Kidney glomerular epithelial cell (primary cell): ENCODE results near the gene DUOX2.
A peak's percentile ranks its signal among the peaks of the same experiment; 100 is the strongest.
"Not testable (repeated sequence)": the region's sequence is repeated elsewhere in the genome, so short reads cannot be mapped to it uniquely, and the experiment has no call there.

Experiments
- DNase-seq: peaks from one replicate; lab custom pipeline; 2025; lab: John Stamatoyannopoulos, UW

The DUOX2 gene

GRCh38 chr15:45138814-45139765, 25.1 kb upstream of the DUOX2 start:
- no peak for DNase-seq

DNA sequence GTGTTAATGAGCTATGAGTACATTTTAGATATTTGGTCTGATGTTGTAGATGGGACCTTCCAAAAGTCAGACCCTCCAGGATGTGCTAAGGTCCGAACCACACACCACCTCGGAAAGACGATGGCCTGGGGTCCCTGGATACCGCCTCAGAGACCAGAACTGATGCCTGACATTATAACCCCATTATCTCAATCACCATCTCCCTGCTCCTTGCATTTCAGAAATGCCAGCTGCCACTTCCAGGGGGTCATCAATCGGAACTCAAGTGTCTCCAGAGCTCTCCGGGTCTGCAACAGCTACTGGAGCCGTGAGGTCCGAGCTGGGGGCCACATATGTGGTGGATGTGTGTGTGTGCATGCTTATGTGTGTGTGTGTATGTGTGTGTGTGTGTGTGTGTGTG, 23.7 kb upstream of the DUOX2 start:
- DNase-seq = no peak

DNA sequence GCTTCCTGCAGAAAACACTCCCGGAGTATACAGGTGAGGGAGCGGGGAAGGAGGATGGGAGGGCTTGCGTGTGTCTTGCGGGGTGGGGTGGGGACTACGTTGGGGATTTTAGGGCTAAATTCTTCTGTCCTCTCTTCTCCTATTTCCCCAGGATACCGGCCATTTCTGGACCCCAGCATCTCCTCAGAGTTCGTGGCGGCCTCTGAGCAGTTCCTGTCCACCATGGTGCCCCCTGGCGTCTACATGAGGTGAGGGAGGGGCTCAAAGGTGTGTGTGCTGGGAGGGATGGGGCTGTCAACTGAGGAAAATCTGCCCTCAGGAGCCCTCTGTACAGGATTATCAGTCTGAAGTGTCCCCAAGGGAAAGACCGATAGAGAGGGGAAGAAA, 22.4 kb upstream of the DUOX2 start:
- DNase-seq = no peak

- DNase-seq = not testable (repeated sequence)
Observed at GRCh38 chr15:45135705-45136377, 21.9 kb upstream of the DUOX2 start.

GRCh38 chr15:45134682-45135604, 21.0 kb upstream of the DUOX2 start:
- no peak for DNase-seq

DNA sequence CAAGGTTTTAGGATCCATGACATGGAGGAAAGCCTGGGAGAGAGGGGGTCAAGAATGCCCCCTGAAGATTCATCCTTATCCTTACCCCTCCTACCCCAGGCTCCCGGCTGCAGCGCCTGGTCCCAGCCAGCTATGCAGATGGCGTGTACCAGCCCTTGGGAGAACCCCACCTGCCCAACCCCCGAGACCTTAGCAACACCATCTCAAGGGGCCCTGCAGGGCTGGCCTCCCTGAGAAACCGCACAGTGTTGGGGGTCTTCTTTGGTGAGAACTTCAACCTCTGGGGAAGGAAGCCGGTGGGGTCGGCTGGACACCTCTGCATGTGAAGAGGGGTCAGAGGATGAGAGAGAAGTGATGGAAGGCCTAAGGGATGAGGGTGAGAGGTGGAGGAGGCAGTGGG, 20.1 kb upstream of the DUOX2 start:
- DNase-seq = no peak

GRCh38 chr15:45133561-45133920, 19.6 kb upstream of the DUOX2 start:
- no peak for DNase-seq

- DNase-seq = no peak
Observed at GRCh38 chr15:45132844-45133560, 19.0 kb upstream of the DUOX2 start.

- DNase-seq = no peak
Observed at GRCh38 chr15:45131510-45131909, 17.5 kb upstream of the DUOX2 start.

GRCh38 chr15:45130291-45131000, 16.5 kb upstream of the DUOX2 start:
- DNase-seq = no peak

DNA sequence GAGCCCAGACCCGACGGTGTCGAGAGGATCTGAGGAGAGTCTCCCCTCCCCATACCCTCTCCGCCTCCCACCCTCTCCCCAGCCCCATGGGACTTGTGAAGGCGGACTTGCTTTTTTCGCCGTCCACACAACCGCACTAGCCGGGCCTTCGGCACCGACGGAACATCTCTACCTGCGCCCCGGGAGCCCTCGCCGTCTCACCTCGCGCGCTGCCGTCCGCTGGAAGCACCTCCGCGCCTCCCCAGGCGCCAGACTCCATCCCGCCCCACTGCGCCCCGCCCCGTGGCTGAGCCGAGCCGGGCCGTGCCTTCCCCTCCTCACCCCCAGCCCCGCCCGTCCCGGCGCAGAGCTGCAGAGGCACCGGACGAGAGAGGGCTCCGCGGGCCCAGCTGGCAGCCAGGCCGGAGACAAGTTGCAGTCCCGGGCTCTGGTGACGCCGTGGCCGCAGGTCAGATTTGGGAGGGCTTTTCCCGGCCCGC, 15.7 kb upstream of the DUOX2 start, which contains the start of the genes DUOX1 and DUOXA1:
Gene DUOX1, plus strand, starts transcription at position 344 of the 479 bp plus-strand sequence. CDS start 1,973 bp downstream, outside the sequence.
Gene DUOXA1, minus strand, starts transcription at position 229 of the 479 bp plus-strand sequence. CDS start 6,865 bp downstream, outside the sequence.
- no peak for DNase-seq

DNA sequence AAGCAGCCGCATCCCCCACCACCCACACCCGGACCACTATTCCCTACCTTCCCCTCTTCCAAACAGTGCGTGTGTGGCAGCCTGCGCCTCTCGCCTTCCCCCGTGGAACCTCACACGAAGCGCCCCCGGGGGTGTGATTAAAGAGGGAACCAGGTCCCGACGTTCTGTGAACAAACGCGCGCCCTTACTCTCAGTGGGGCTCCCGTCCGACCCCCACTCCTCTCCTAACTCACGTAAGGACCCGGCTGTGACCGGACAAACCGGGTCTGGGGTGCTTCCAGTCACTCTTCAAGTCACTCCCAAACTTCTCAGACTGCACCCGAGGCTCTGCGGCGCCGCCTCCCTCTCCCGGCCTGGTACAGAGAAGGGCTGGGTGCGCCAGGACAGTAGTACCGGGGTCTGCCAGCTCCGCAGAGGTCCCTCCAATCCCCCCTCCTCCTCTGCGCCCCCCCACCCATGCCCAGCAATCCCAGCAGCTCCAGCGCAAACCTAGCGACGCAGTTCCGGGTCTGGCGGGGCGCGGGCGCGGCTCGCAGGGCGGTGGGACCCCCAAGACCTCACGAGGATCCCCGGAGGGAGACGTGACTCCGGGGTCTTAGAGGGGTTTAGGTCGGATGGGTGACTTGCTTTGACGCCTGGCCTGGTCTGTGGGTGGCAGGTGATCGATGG, 15.1 kb upstream of the DUOX2 start:
- DNase-seq = no peak

GRCh38 chr15:45126535-45127158, 12.7 kb upstream of the DUOX2 start:
- DNase-seq = peak; percentile 25

DNA sequence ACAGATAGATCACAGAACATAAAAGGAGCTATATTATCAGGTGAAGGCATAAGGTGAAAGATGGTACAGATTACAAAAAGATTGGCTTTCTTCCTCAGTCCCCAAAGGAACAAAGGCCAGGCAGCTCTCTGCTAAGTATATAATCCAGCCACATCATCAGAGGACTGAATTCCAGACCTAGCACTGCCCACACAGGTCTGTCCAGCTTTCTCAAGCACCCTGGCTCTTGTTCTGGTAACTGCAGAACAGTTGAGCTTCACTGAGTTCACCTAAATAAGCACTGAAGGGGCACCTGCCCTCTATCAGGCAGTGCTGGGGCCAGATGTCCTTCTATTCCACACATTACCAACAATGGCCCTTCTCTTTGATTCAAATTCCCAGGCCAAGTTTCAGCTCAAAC, 9.4 kb upstream of the DUOX2 start:
- DNase-seq = no peak

DNA sequence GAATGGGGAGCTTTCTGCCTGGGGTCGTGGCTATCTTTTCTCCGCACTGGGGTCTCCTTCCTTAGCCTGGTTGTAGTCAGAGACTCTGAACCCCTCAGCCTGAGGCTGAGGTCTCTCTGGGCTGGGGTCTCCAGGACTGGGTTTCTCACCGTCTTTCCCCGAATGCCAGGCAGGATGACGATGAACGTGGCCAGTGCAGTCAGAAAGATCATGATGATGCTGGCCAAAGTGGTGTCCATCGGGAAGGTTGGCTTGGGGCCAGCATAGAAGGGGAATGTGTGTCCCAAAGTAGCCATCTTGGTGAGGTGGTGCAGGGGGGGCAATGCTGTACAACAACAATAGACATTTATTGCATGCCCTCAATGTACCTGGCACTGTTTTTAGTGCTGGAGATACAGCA, 8.7 kb upstream of the DUOX2 start:
- DNase-seq = no peak

DNA sequence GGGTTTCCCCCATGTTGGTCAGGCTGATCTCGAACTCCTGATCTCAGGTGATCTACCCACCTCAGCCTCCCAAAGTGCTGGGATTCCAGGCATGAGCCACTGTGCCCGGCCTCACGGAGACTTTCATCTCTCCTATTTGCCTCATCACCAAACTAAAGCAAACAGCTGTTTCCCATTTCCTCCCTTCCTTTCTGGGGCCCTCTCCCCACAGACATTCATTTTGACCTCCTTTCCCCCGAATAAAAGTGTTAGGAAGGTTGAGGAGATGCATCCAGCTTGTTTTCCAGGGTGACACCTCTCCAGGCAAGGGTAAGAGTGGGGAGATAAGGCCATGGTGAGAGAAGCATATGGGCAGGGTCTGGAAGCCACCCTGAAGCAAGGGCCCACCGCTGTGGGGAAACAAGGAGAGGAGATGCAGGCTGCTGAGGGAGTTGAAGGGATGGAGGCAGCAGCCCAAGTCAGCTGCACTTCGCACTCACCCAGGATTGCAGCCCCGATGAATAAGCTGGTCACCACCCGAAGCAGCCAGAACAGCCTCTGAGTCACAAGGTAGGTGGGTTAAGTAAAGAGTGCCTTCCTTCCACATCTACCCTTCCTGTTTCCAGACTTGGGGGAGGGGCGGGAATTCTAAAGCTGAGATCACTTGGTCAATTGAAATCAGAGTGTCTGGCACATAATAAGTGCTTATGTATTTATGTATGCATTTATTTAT, 7.9 kb upstream of the DUOX2 start:
- DNase-seq = peak; percentile 84

DNA sequence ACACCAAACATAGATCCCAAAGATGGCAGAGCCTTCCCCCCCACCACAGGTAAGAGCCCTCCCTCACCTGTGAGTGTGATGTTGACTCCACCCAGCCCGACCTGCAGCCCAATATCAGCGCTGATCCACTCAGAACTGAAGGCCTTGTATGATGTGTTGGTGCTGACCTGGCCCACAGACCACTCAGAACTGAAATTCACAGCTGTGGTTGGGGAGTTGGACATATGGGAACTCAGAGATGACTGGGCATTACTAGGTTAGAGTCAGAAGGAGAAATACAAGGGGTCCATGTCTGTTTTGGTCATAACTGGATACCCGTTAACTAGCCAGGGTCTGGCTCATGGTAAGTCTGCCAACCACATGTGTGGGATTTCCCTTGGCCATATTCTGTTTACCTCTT, 7.0 kb upstream of the DUOX2 start:
- no peak for DNase-seq

DNA sequence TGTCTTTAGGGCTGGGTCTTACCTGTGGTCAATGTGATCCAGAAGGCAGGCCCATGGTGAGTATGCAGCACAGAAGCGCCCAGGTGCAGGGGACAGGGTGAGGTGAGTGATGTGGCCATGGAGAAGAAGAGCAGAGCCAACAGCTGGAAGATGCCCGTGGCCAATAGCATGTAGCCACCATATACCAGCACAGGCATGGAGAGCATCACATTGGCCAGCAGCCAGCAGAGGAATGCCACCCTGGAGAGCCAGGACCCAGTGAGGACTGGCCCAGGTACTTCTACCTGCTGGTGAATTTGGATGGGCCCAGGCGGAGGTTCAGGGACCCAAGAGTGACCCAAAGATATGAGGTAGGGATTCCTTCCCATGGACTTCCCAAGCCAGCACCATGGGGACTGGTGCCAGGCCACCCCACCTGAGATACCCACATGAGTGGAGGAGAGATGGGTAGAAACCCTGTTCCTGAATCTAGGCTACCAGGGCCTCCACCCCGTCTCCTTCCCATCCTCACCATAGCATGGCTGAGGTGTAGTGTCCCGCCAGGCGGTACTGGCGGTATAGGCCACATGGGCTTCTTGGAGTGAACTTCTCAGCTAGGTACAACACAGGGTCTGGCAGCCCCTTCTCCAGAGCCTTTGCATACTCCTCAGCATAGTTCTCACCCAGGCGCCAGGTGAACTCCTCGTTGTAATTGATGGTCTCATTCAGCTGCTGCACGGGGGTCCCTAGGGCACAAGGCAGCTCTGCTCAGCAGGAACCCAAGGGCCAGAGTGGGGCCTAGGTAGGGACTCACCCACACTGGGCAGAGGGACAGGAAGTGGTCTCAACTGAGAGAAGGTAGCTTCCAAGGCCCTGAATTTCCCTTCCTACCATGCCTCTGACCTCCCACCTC, 6.4 kb upstream of the DUOX2 start:
- DNase-seq = no peak
